Esophagus muscularis mucosa (tissue), 3 donors: ENCODE results near the gene SLC27A1.

ENCODE experiments used
- EP300 ChIP-seq: sonication (generic); formaldehyde crosslinking; IDR thresholded peaks from one replicate; pipeline ENCODE4 v1.6.1; 2017; ENCODE audit warnings: antibody characterized with exemption
- TF ChIP-seq, protein P1 (sequence below), 3 experiments: fragments of 200-600 bp in 2 of 3; fragments of 450-650 bp in 1 of 3; sonication (generic) in 2 of 3; IDR thresholded peaks; one replicate each; pipeline ENCODE4 v1.5.1; 2017 to 2019; ENCODE audit warnings: antibody characterized with exemption in 3 of 3, mild to moderate bottlenecking in 2 of 3, moderate library complexity in 1 of 3

- TF ChIP-seq EP300: no peak
- TF ChIP-seq, protein P1, sequence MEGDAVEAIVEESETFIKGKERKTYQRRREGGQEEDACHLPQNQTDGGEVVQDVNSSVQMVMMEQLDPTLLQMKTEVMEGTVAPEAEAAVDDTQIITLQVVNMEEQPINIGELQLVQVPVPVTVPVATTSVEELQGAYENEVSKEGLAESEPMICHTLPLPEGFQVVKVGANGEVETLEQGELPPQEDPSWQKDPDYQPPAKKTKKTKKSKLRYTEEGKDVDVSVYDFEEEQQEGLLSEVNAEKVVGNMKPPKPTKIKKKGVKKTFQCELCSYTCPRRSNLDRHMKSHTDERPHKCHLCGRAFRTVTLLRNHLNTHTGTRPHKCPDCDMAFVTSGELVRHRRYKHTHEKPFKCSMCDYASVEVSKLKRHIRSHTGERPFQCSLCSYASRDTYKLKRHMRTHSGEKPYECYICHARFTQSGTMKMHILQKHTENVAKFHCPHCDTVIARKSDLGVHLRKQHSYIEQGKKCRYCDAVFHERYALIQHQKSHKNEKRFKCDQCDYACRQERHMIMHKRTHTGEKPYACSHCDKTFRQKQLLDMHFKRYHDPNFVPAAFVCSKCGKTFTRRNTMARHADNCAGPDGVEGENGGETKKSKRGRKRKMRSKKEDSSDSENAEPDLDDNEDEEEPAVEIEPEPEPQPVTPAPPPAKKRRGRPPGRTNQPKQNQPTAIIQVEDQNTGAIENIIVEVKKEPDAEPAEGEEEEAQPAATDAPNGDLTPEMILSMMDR (IDR thresholded peaks at IDR 0.05): no peak
Observed at GRCh38 chr19:17519967-17520366, 49.6 kb downstream of the SLC27A1 start.
